HepG2 (cell line): ENCODE data around the gene STK32B. TPM values are rescaled to one million over a fixed set of nuclear protein-coding genes. Genes with fewer than 3 reads are reported as not detected.

Experiments
- ATAC-seq: fragments of 200-7000 bp; cut with Tn5 transposase; 3 replicates; pipeline ENCODE4 v1.9.1; 2020; ENCODE audit warnings: mild to moderate bottlenecking, moderate library complexity
- BruUV-seq: library from RNA; stranded (reverse); fragments of 400-500 nt; replicated peaks from 2 replicates; lab custom pipeline; 2021; lab: Mats Ljungman, UMichigan
- CTCF ChIA-PET: fragments of 300-600 bp; formaldehyde crosslinking; extraction: SDS; loops from one replicate; lab custom pipeline; 2021; ENCODE audit warnings: low total read pairs, inconsistent platforms, low intra/inter-chr PET ratio; lab: Yijun Ruan, JAX
- POLR2A ChIA-PET: fragments of 350-600 bp; sonication (Branson Sonifier 250); formaldehyde crosslinking; loops from one replicate; lab custom pipeline; 2020; ENCODE audit warnings: antibody characterized with exemption, inconsistent platforms; lab: Yijun Ruan, JAX
- DNase-seq: peaks from one replicate; pipeline ENCODE4 v3.0.0-alpha.2; 2015; ENCODE audit warnings: low spot score
- FAIRE-seq: peaks from 3 replicates; lab custom pipeline; 2011; peaks lifted over from hg19 to GRCh38; lab: Jason Lieb, UNC
- H2AFZ ChIP-seq: one replicate; pipeline ENCODE4 v1.6.1; 2011; ENCODE audit warnings: low read length, inconsistent platforms
- H3K27ac ChIP-seq: fragments of 300-600 bp; 3 replicates; pipeline ENCODE4 v1.8.0; 2011; ENCODE audit warnings: mixed run types, mild to moderate bottlenecking, mixed read lengths, low read length, inconsistent platforms; ENCODE audit not compliant: insufficient read depth; ENCODE audit errors: extremely low read length
- H3K27me3 ChIP-seq, 2 experiments: fragments of 200-600 bp in 1 of 2; 2 replicates in 1 of 2; 3 replicates in 1 of 2; pipeline versions ENCODE4 v1.6.0 to v1.8.0; 2011; ENCODE audit warnings: low read length in 2 of 2, mild to moderate bottlenecking in 2 of 2, moderate library complexity in 2 of 2, inconsistent platforms in 1 of 2; ENCODE audit not compliant: insufficient read depth in 2 of 2, control insufficient read depth in 1 of 2
- H3K36me3 ChIP-seq, 2 experiments: fragments of 200-600 bp in 1 of 2; replicated peaks in 1 of 2; 2 replicates in 1 of 2; 3 replicates in 1 of 2; pipeline versions ENCODE4 v1.5.1 to v1.8.0; 2011; ENCODE audit warnings: low read length in 2 of 2, inconsistent platforms in 1 of 2; ENCODE audit not compliant: insufficient read depth in 2 of 2, control insufficient read depth in 1 of 2
- H3K4me1 ChIP-seq: 2 replicates; pipeline ENCODE4 v1.5.1; 2012; ENCODE audit warnings: low read length, inconsistent platforms; ENCODE audit not compliant: insufficient read depth
- H3K4me2 ChIP-seq: 2 replicates; pipeline ENCODE4 v1.6.0; 2011; ENCODE audit warnings: low read depth, low read length, inconsistent platforms
- H3K4me3 ChIP-seq, 3 experiments: fragments of 200-600 bp in 1 of 3; sonication (generic), shearing (Covaris generic) in 1 of 3; replicated peaks in 1 of 3; 2 replicates each; pipeline ENCODE4 v1.5.1; 2011 to 2016; ENCODE audit warnings: low read length in 3 of 3, inconsistent platforms in 2 of 3, low read depth in 2 of 3, mild to moderate bottlenecking in 2 of 3, control low read depth in 1 of 3, mixed read lengths in 1 of 3; ENCODE audit not compliant: insufficient read depth in 1 of 3
- H3K79me2 ChIP-seq: one replicate; pipeline ENCODE4 v1.6.1; 2011; ENCODE audit warnings: low read length, inconsistent platforms; ENCODE audit not compliant: insufficient read depth
- H3K9ac ChIP-seq: 2 replicates; pipeline ENCODE4 v1.6.0; 2011; ENCODE audit warnings: mild to moderate bottlenecking, low read depth, low read length, inconsistent platforms; ENCODE audit not compliant: insufficient read depth
- H3K9me3 ChIP-seq: 2 replicates; pipeline ENCODE4 v1.5.1; 2012; ENCODE audit warnings: mild to moderate bottlenecking, low read length
- H4K20me1 ChIP-seq: 2 replicates; pipeline ENCODE4 v1.6.0; 2011; ENCODE audit warnings: inconsistent platforms, mild to moderate bottlenecking, low read length, moderate library complexity; ENCODE audit not compliant: insufficient read depth
- GABPB1 ChIP-seq: IDR thresholded peaks from 2 replicates; pipeline ENCODE4 v1.6.1; 2016; ENCODE audit warnings: mild to moderate bottlenecking, missing genetic modification reagents, moderate library complexity, missing compliant biosample characterization
- HIVEP1 ChIP-seq: sonication (generic); formaldehyde crosslinking; IDR thresholded peaks from 2 replicates; pipeline ENCODE4 v1.4.0; 2020; ENCODE audit warnings: mild to moderate bottlenecking, missing genetic modification reagents
- STAG1 ChIP-seq: sonication (generic); formaldehyde crosslinking; IDR thresholded peaks from 2 replicates; pipeline ENCODE4 v1.4.0; 2020; ENCODE audit warnings: missing genetic modification reagents
- TBX2 ChIP-seq: sonication (generic); formaldehyde crosslinking; IDR thresholded peaks from 2 replicates; pipeline ENCODE4 v1.5.0; 2020; ENCODE audit warnings: missing genetic modification reagents, mild to moderate bottlenecking, borderline replicate concordance
- ZNF121 ChIP-seq: sonication (generic); formaldehyde crosslinking; IDR thresholded peaks from 2 replicates; pipeline ENCODE4 v1.5.0; 2020; ENCODE audit warnings: mild to moderate bottlenecking, missing genetic modification reagents
- ZNF260 ChIP-seq: sonication (generic); formaldehyde crosslinking; IDR thresholded peaks from 2 replicates; pipeline ENCODE4 v1.4.0; 2020; ENCODE audit warnings: missing genetic modification reagents, low read depth, mild to moderate bottlenecking, borderline replicate concordance
- ZNF296 ChIP-seq: sonication (generic); formaldehyde crosslinking; conservative IDR thresholded peaks from 2 replicates; pipeline ENCODE4 v1.5.0; 2020; ENCODE audit warnings: mild to moderate bottlenecking, missing genetic modification reagents
- WGBS: methylation state at CpG from one replicate; pipeline ENCODE4 v1.1.6; 2017; ENCODE audit warnings: low lambda C conversion rate; 5-methylcytosine and 5-hydroxymethylcytosine counted together
- in situ Hi-C: cut with HindIII; loops from 2 replicates; pipeline ENCODE4 v1.10.0; 2017; ENCODE audit warnings: low pct_unique_long_range_greater_than_20kb; ENCODE audit not compliant: extremely low pct_ligation_motif_present
- intact Hi-C: fragments of 100-400 bp; cut with micrococcal nuclease; formaldehyde crosslinking; loops from one replicate; pipeline ENCODE4 v1.10.0; 2022; ENCODE audit not compliant: unreplicated experiment
- polyA plus RNA-seq, 8 experiments: library from polyadenylated mRNA; depleted of rRNA in 3 of 8; stranded (reverse) in 7 of 8; unstranded in 1 of 8; fragments of >200 nt; fragmentation: Illumina TruSeq in 4 of 8; extraction: Trizol in 4 of 8; gene quantifications; 2 replicates each; pipeline versions ENCODE4 v1.2.1 to v1.2.3, GENCODE V29; 2011 to 2016; ENCODE audit warnings: low read depth in 4 of 8, missing spikeins in 1 of 8, mixed read lengths in 1 of 8; ENCODE audit not compliant: insufficient read depth in 1 of 8
- total RNA-seq, 5 experiments: library from RNA; depleted of rRNA; stranded (reverse); fragments of >200 nt; fragmentation: Illumina TruSeq; extraction: Trizol; gene quantifications; 2 replicates each; pipeline ENCODE4 v1.2.3, GENCODE V29; 2016; ENCODE audit warnings: low read depth in 1 of 5
- TF ChIP-seq, protein P1 (sequence below): sonication (generic); formaldehyde crosslinking; IDR thresholded peaks from 2 replicates; pipeline ENCODE4 v1.5.1; 2020; ENCODE audit warnings: mild to moderate bottlenecking, missing genetic modification reagents
- TF ChIP-seq, protein P2 (sequence below): IDR thresholded peaks from 2 replicates; pipeline ENCODE4 v1.6.1; 2016; ENCODE audit warnings: missing biosample characterization, missing genetic modification reagents, low read depth

The STK32B gene
- total and polyA plus RNA-seq, 2 of the 13 experiments (the other 11 are each of a cell fraction or from before 2014, with no cell fraction given) = not detected

DNA sequence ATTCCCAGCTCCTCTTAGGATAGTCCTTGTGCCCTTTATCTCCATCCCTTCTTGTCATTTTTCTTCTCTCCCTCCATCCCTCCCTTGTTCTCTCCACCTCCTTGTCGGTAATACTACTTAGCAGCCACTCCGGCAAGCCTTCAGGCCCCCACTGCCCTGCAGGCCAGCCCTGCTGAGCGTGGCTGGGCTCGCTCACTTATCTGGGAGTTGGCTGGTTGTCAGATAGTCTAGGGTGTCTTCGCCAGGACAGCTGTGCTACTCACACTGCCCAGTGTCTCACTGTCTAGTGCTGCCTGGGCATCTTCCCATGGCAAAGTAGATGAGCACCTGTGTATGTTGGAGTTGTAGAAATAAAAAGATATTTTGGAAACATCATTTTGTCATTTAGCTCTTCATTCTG lies 75.0 kb downstream of the STK32B start:
- ChIA-PET POLR2A (no interaction called here), CTCF (no interaction called here)
- Histone ChIP-seq H3K27ac (no peak overlapping the region), H3K4me2 (no peak overlapping the region), H4K20me1 (no peaks in the 10 kb centered on the region), H2AFZ (no peak overlapping the region), H3K36me3 (no peaks in the 10 kb centered on the region), H3K9ac (no peak overlapping the region), H3K4me3 (no peak overlapping the region), H3K79me2 (no peaks in the 10 kb centered on the region), H3K9me3 (no peaks in the 10 kb centered on the region), H3K27me3 (peaks cover 0 to 3% of the 10 kb centered on the region in 2 experiments; a peak in 3 of 5 replicates), H3K4me1 (no peaks in the 10 kb centered on the region)
- no peak for FAIRE-seq
- in situ Hi-C loops = no loop called here
- intact Hi-C loops = no loop called here
- no TSS peak for BruUV-seq
- no peak for ATAC-seq
- WGBS = 5% methylated on average over 5 of the region's 5 CpGs
- DNase-seq = no peak
- TF ChIP-seq ZNF121 (CRISPR knock-in tag) (no peak), GABPB1 (CRISPR knock-in tag) (no peak), ZNF260 (CRISPR knock-in tag) (no peak)

DNA sequence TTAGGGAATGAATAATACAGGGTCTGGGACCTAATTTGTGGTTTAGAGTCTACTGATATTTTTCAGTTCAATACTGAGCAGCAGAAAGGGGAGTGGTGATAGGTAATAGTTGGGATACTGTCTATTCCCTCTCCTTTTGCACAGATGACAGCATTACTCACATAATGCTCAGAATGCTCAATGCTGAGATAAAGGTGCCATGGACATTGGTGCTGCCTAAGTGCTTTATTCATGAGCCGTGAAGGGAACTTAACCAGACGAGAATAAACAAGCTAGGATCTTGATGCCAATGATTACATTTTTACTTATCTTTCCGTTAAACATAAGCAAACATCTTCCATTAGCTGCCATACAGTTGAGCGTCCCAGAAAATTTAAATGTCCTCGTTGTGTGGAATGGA lies 75.6 kb downstream of the STK32B start:
- Histone ChIP-seq H3K4me3 (no peak overlapping the region), H3K27ac (no peak overlapping the region), H3K27me3 (peaks cover 0 to 3% of the 10 kb centered on the region in 2 experiments; a peak in 3 of 5 replicates), H4K20me1 (no peaks in the 10 kb centered on the region), H3K4me2 (no peak overlapping the region), H3K79me2 (no peaks in the 10 kb centered on the region), H3K36me3 (no peaks in the 10 kb centered on the region), H3K9me3 (no peaks in the 10 kb centered on the region), H3K4me1 (no peaks in the 10 kb centered on the region), H3K9ac (no peak overlapping the region), H2AFZ (no peak overlapping the region)
- FAIRE-seq (no peak), DNase-seq (no peak), ATAC-seq (no peak)
- POLR2A ChIA-PET = no interaction called here
- intact Hi-C loops (no loop called here), in situ Hi-C loops (no loop called here)
- CTCF ChIA-PET = no interaction called here
- 4% methylated on average over 5 of the region's 5 CpGs for WGBS
- TF ChIP-seq TBX2 (CRISPR knock-in tag) = no peak
- no peak for TF ChIP-seq STAG1
- TF ChIP-seq, protein P1, sequence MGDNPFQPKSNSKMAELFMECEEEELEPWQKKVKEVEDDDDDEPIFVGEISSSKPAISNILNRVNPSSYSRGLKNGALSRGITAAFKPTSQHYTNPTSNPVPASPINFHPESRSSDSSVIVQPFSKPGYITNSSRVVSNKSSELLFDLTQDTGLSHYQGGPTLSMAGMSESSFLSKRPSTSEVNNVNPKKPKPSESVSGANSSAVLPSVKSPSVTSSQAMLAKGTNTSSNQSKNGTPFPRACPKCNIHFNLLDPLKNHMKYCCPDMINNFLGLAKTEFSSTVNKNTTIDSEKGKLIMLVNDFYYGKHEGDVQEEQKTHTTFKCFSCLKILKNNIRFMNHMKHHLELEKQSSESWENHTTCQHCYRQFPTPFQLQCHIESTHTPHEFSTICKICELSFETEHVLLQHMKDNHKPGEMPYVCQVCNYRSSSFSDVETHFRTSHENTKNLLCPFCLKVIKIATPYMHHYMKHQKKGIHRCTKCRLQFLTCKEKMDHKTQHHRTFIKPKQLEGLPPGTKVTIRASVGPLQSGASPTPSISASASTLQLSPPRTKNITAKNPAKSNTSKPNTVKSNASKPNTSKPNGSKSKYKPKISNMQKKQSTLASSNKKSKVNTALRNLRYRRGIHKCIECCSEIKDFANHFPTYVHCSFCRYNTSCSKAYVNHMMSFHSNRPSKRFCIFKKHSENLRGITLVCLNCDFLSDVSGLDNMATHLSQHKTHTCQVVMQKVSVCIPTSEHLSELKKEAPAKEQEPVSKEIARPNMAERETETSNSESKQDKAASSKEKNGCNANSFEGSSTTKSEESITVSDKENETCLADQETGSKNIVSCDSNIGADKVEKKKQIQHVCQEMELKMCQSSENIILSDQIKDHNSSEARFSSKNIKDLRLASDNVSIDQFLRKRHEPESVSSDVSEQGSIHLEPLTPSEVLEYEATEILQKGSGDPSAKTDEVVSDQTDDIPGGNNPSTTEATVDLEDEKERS = no peak
- TF ChIP-seq, protein P2, sequence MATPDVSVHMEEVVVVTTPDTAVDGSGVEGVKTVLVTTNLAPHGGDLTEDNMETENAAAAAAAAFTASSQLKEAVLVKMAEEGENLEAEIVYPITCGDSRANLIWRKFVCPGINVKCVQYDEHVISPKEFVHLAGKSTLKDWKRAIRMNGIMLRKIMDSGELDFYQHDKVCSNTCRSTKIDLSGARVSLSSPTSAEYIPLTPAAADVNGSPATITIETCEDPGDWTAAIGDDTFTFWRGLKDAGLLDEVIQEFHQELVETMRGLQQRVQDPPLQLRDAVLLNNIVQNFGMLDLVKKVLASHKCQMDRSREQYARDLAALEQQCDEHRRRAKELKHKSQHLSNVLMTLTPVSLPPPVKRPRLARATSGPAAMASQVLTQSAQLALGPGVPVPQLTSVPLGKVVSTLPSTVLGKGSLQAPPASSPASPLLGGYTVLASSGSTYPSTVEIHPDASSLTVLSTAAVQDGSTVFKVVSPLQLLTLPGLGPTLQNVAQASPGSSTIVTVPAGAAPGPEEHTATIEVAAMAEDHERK = no peak
- TF ChIP-seq ZNF296 (CRISPR knock-in tag) = no peak
- no peak for TF ChIP-seq HIVEP1 (CRISPR knock-in tag)
- no TSS peak for BruUV-seq
